A549 (cell line): ENCODE data around the gene CCSER1.

Source experiments
- CTCF ChIP-seq: fragments of >200 bp; sonication (Bioruptor Twin); formaldehyde crosslinking; IDR thresholded peaks from 3 replicates; pipeline ENCODE4 v1.5.1; 2016
- POLR2A ChIP-seq: IDR thresholded peaks from 2 replicates; pipeline ENCODE4 v1.6.1; 2012; ENCODE audit warnings: mild to moderate bottlenecking, low read length

GRCh38 chr4:91620952-91621351, 1493.8 kb downstream of the CCSER1 start:
- no peak for TF ChIP-seq CTCF
- TF ChIP-seq POLR2A: no peak
